Testis (tissue), 2 donors: ENCODE data around the gene SLC9A3.

Experiments
- CTCF ChIP-seq, 3 experiments: fragments of 450-650 bp in 2 of 3; fragments of 200-600 bp in 1 of 3; sonication (generic) in 1 of 3; IDR thresholded peaks; one replicate each; pipeline ENCODE4 v1.5.1; 2016 to 2019; ENCODE audit warnings: antibody characterized with exemption in 3 of 3, mild to moderate bottlenecking in 2 of 3, moderate library complexity in 1 of 3
- POLR2A ChIP-seq: fragments of 450-650 bp; IDR thresholded peaks from one replicate; pipeline ENCODE4 v1.6.1; 2017; ENCODE audit warnings: antibody characterized with exemption, mild to moderate bottlenecking, moderate library complexity

GRCh38 chr5:476102-476813, 48.0 kb downstream of the SLC9A3 start:
- TF ChIP-seq CTCF (IDR thresholded peaks at IDR 0.05) (no peak), POLR2A (no peak)
